Activated CD8-positive, alpha-beta memory T cell treated with anti-CD3 and anti-CD28 coated beads for 24 hours (primary cell): ENCODE data around the gene ACSL6.

ENCODE experiments used
- DNase-seq: peaks from one replicate; pipeline ENCODE4 v3.0.0-alpha.2; 2020

The ACSL6 gene

GRCh38 chr5:132044207-132044606 is 32.7 kb upstream of the ACSL6 start:
- no peak for DNase-seq

GRCh38 chr5:132037353-132037752 is 25.9 kb upstream of the ACSL6 start:
- DNase-seq, result no peak

- DNase-seq, result no peak
Observed at GRCh38 chr5:132033122-132033521, 21.7 kb upstream of the ACSL6 start.

GRCh38 chr5:132032196-132032595 is 20.7 kb upstream of the ACSL6 start:
- no peak for DNase-seq

GRCh38 chr5:132030610-132031009 is 19.2 kb upstream of the ACSL6 start:
- no peak for DNase-seq

GRCh38 chr5:132029609-132030330 is 18.3 kb upstream of the ACSL6 start:
- DNase-seq, result no peak

GRCh38 chr5:132027027-132027426 is 15.6 kb upstream of the ACSL6 start:
- no peak for DNase-seq

GRCh38 chr5:132026516-132027008 is 15.1 kb upstream of the ACSL6 start:
- peak; percentile 66 for DNase-seq

- peak; percentile 57 for DNase-seq
Observed at GRCh38 chr5:132025403-132025971, 14.0 kb upstream of the ACSL6 start.

GRCh38 chr5:132024789-132025402 is 13.4 kb upstream of the ACSL6 start:
- peak; percentile 53 for DNase-seq

GRCh38 chr5:132024117-132024435 is 12.6 kb upstream of the ACSL6 start:
- no peak for DNase-seq

- peak; percentile 60 for DNase-seq
Observed at GRCh38 chr5:132023258-132024116, 12.0 kb upstream of the ACSL6 start.

GRCh38 chr5:132022737-132023136 is 11.3 kb upstream of the ACSL6 start:
- DNase-seq, result peak; percentile 61

- DNase-seq, result no peak
Observed at GRCh38 chr5:132021654-132022053, 10.2 kb upstream of the ACSL6 start.

- peak; percentile 76 for DNase-seq
Observed at GRCh38 chr5:132020568-132021339, 9.3 kb upstream of the ACSL6 start.

GRCh38 chr5:132019857-132020555 is 8.5 kb upstream of the ACSL6 start:
- DNase-seq, result peak; percentile 79

- DNase-seq, result peak; percentile 56
Observed at GRCh38 chr5:132019337-132019736, 7.9 kb upstream of the ACSL6 start.

GRCh38 chr5:132017738-132018625 is 6.5 kb upstream of the ACSL6 start:
- peak; percentile 53 for DNase-seq

GRCh38 chr5:132017316-132017715 is 5.9 kb upstream of the ACSL6 start:
- DNase-seq, result no peak

- DNase-seq, result peak; percentile 32
Observed at GRCh38 chr5:132016721-132017250, 5.3 kb upstream of the ACSL6 start.
